IMR-90 (cell line): Measurements from ENCODE around the gene VLDLR. TPM values are rescaled to one million over a fixed set of nuclear protein-coding genes. Genes with fewer than 3 reads are reported as not detected.

ENCODE experiments used
- ATAC-seq: fragments of 200-7000 bp; cut with Tn5 transposase; 2 replicates; pipeline ENCODE4 v1.9.1; 2020; ENCODE audit warnings: low read depth, mild to moderate bottlenecking, moderate library complexity
- BruUV-seq: library from RNA; stranded (reverse); fragments of 400-500 nt; replicated peaks from 2 replicates; lab custom pipeline; 2021; lab: Mats Ljungman, UMichigan
- CTCF ChIA-PET: fragments of 300-600 bp; formaldehyde crosslinking; extraction: SDS; loops from one replicate; lab custom pipeline; 2021; ENCODE audit warnings: antibody characterized with exemption; lab: Yijun Ruan, JAX
- POLR2A ChIA-PET: fragments of 300-600 bp; sonication (Branson Sonifier 250); formaldehyde crosslinking; loops from one replicate; lab custom pipeline; 2022; ENCODE audit warnings: antibody characterized with exemption; ENCODE audit not compliant: unreplicated experiment; lab: Charles Lee
- DNase-seq: peaks from one replicate; pipeline ENCODE4 v3.0.0; 2013
- H2AFZ ChIP-seq: replicated peaks from 2 replicates; pipeline ENCODE3; 2013; ENCODE audit warnings: low read length, mild to moderate bottlenecking; ENCODE audit not compliant: poor library complexity
- H2AK5ac ChIP-seq: 2 replicates; pipeline ENCODE4 v1.6.1; 2013; ENCODE audit warnings: low read depth, low read length, inconsistent platforms
- H2AK9ac ChIP-seq: replicated peaks from 2 replicates; pipeline ENCODE3; 2013; ENCODE audit warnings: mild to moderate bottlenecking, low read depth, low read length, moderate library complexity; ENCODE audit not compliant: poor library complexity
- H2BK120ac ChIP-seq: 2 replicates; pipeline ENCODE4 v1.6.1; 2013; ENCODE audit warnings: low read depth, low read length, inconsistent platforms
- H2BK15ac ChIP-seq: 3 replicates; pipeline ENCODE4 v1.6.1; 2013; ENCODE audit warnings: low read depth, low read length, inconsistent platforms
- H2BK20ac ChIP-seq: 2 replicates; pipeline ENCODE4 v1.6.1; 2013; ENCODE audit warnings: low read depth, mild to moderate bottlenecking, inconsistent platforms, low read length, moderate library complexity
- H2BK5ac ChIP-seq: 2 replicates; pipeline ENCODE4 v1.6.1; 2013; ENCODE audit warnings: mild to moderate bottlenecking, low read depth, low read length, inconsistent platforms; ENCODE audit not compliant: poor library complexity, severe bottlenecking
- H3K14ac ChIP-seq: replicated peaks from 2 replicates; pipeline ENCODE4 v1.6.1; 2013; ENCODE audit warnings: low read depth, low read length, inconsistent platforms
- H3K18ac ChIP-seq: 2 replicates; pipeline ENCODE4 v1.6.1; 2013; ENCODE audit warnings: low read depth, low read length, control low read depth
- H3K23ac ChIP-seq: 2 replicates; pipeline ENCODE4 v1.6.1; 2013; ENCODE audit warnings: low read depth, low read length, inconsistent platforms
- H3K27ac ChIP-seq: 2 replicates; pipeline ENCODE4 v1.5.1; 2013; ENCODE audit warnings: mild to moderate bottlenecking, control low read depth, low read length; ENCODE audit not compliant: insufficient read depth
- H3K27me3 ChIP-seq: 2 replicates; pipeline ENCODE4 v1.6.1; 2013; ENCODE audit warnings: low read length; ENCODE audit not compliant: control insufficient read depth, insufficient read depth
- H3K36me3 ChIP-seq: 2 replicates; pipeline ENCODE4 v1.6.1; 2013; ENCODE audit warnings: low read length, mixed read lengths; ENCODE audit not compliant: control insufficient read depth, insufficient read depth
- H3K4ac ChIP-seq: 2 replicates; pipeline ENCODE4 v1.6.1; 2013; ENCODE audit warnings: low read depth, low read length, inconsistent platforms
- H3K4me1 ChIP-seq: 2 replicates; pipeline ENCODE4 v1.6.1; 2013; ENCODE audit warnings: low read length, mixed read lengths; ENCODE audit not compliant: control insufficient read depth, insufficient read depth
- H3K4me2 ChIP-seq: 2 replicates; pipeline ENCODE4 v1.6.1; 2013; ENCODE audit warnings: low read depth, mild to moderate bottlenecking, control low read depth, low read length, moderate library complexity
- H3K4me3 ChIP-seq: 2 replicates; pipeline ENCODE4 v1.5.1; 2013; ENCODE audit warnings: low read depth, mild to moderate bottlenecking, control low read depth, low read length, moderate library complexity; ENCODE audit not compliant: insufficient read depth
- H3K56ac ChIP-seq: 2 replicates; pipeline ENCODE4 v1.6.1; 2013; ENCODE audit warnings: low read length, inconsistent platforms; ENCODE audit not compliant: insufficient read depth; ENCODE audit errors: extremely low read depth
- H3K79me1 ChIP-seq, 2 experiments: 2 replicates each; pipeline ENCODE4 v1.6.1; 2013; ENCODE audit warnings: low read length in 2 of 2, inconsistent platforms in 1 of 2, low read depth in 1 of 2
- H3K9ac ChIP-seq: 2 replicates; pipeline ENCODE4 v1.6.1; 2013; ENCODE audit warnings: low read depth, low read length, control low read depth
- H3K9me1 ChIP-seq: 2 replicates; pipeline ENCODE4 v1.6.1; 2013; ENCODE audit warnings: low read length, inconsistent platforms; ENCODE audit not compliant: insufficient read depth
- H3K9me3 ChIP-seq: 2 replicates; pipeline ENCODE4 v1.6.1; 2013; ENCODE audit warnings: low read length; ENCODE audit not compliant: control insufficient read depth, insufficient read depth
- H4K20me1 ChIP-seq: 2 replicates; pipeline ENCODE4 v1.6.1; 2013; ENCODE audit warnings: low read length, inconsistent platforms; ENCODE audit not compliant: insufficient read depth
- H4K5ac ChIP-seq: 2 replicates; pipeline ENCODE4 v1.6.1; 2013; ENCODE audit warnings: mild to moderate bottlenecking, low read depth, low read length, control low read depth
- H4K8ac ChIP-seq, 2 experiments: 2 replicates each; pipeline ENCODE4 v1.6.1; 2013; ENCODE audit warnings: low read depth in 2 of 2, low read length in 2 of 2, control low read depth in 1 of 2, inconsistent platforms in 1 of 2
- H4K91ac ChIP-seq: 2 replicates; pipeline ENCODE4 v1.6.1; 2013; ENCODE audit warnings: low read depth, low read length, inconsistent platforms; ENCODE audit not compliant: insufficient read depth
- BHLHE40 ChIP-seq: fragments of 150-350 bp; IDR thresholded peaks from 2 replicates; pipeline ENCODE4 v1.6.1; 2016; ENCODE audit warnings: mild to moderate bottlenecking, low read depth, low read length
- CHD1 ChIP-seq: IDR thresholded peaks from 2 replicates; pipeline ENCODE4 v1.6.1; 2012; ENCODE audit warnings: low read depth, low read length, improper control_type of control experiment
- CTCF ChIP-seq: conservative IDR thresholded peaks from 2 replicates; pipeline ENCODE4 v1.5.1; 2012; ENCODE audit warnings: mild to moderate bottlenecking, low read depth, low read length, improper control_type of control experiment
- ELK1 ChIP-seq: fragments of 150-350 bp; IDR thresholded peaks from 2 replicates; pipeline ENCODE4 v1.6.1; 2016; ENCODE audit warnings: low read depth, mild to moderate bottlenecking, low read length, moderate library complexity, borderline replicate concordance
- FOS ChIP-seq: fragments of 150-350 bp; IDR thresholded peaks from 2 replicates; pipeline ENCODE4 v1.6.1; 2016; ENCODE audit warnings: low read depth, low read length
- MAFK ChIP-seq: IDR thresholded peaks from 2 replicates; pipeline ENCODE4 v1.6.1; 2012; ENCODE audit warnings: low read depth, low read length, improper control_type of control experiment
- MXI1 ChIP-seq: IDR thresholded peaks from 2 replicates; pipeline ENCODE4 v1.6.1; 2012; ENCODE audit warnings: low read depth, mild to moderate bottlenecking, low read length, moderate library complexity, borderline replicate concordance
- NFE2L2 ChIP-seq: fragments of 150-350 bp; IDR thresholded peaks from 2 replicates; pipeline ENCODE4 v1.6.1; 2016; ENCODE audit warnings: low read depth, mild to moderate bottlenecking, low read length
- POLR2A ChIP-seq: IDR thresholded peaks from 2 replicates; pipeline ENCODE4 v1.6.1; 2012; ENCODE audit warnings: mild to moderate bottlenecking, low read depth, low read length
- RCOR1 ChIP-seq: IDR thresholded peaks from 2 replicates; pipeline ENCODE4 v1.6.1; 2012; ENCODE audit warnings: mild to moderate bottlenecking, low read length, improper control_type of control experiment; ENCODE audit not compliant: insufficient replicate concordance
- whole genome bisulfite sequencing, 2 experiments: methylation state at CpG; one replicate each; pipeline versions ENCODE4 v1.1.5 to v1.1.7; 2013; ENCODE audit warnings: missing lambda C conversion rate in 2 of 2; ENCODE audit not compliant: insufficient read length in 1 of 2; ENCODE audit errors: extremely low coverage in 2 of 2; 5-methylcytosine and 5-hydroxymethylcytosine counted together
- dilution Hi-C: fragments of 300-500 bp; cut with HindIII; formaldehyde crosslinking; loops from one replicate; pipeline ENCODE4 v1.14.3; 2018; ENCODE audit warnings: low sequenced_read_pairs; ENCODE audit not compliant: unreplicated experiment
- in situ Hi-C: fragments of 300-500 bp; cut with MboI; formaldehyde crosslinking; loops from 3 replicates; pipeline ENCODE4 v1.14.3; 2019; ENCODE audit warnings: low sequenced_read_pairs, inconsistent platforms, mixed read lengths
- intact Hi-C: fragments of 100-400 bp; cut with micrococcal nuclease; formaldehyde crosslinking; loops from 2 replicates; pipeline ENCODE4 v1.10.0; 2022
- polyA plus RNA-seq, 3 experiments: library from polyadenylated mRNA; depleted of rRNA; stranded (reverse); fragments of >200 nt; gene quantifications; 2 replicates each; pipeline ENCODE4 v1.2.3, GENCODE V29; 2012; ENCODE audit warnings: low replicate concordance in 1 of 3
- total RNA-seq: library from RNA; depleted of rRNA; stranded (reverse); fragments of >200 nt; gene quantifications from 2 replicates; pipeline ENCODE4 v1.2.3, GENCODE V29; 2012

VLDLR gene
- total and polyA plus RNA-seq, 2 of the 4 experiments (the other 2 are of a cell fraction): 9.0 to 10.2 TPM

- H3K4me3 ChIP-seq: no peak overlapping the region
- no TSS peak for BruUV-seq
- H4K91ac ChIP-seq: no peak overlapping the region
- peaks cover 0 to 34% of the 10 kb centered on the region in 2 experiments; a peak in 3 of 4 replicates for H3K79me1 ChIP-seq
- no peak for DNase-seq
- ChIA-PET POLR2A (no interaction called here), CTCF (no interaction called here)
- no peak overlapping the region for H2AFZ ChIP-seq
- peaks cover 15% of the 10 kb centered on the region for H3K36me3 ChIP-seq
- H3K27me3 ChIP-seq: no peaks in the 10 kb centered on the region
- H4K20me1 ChIP-seq: no peaks in the 10 kb centered on the region
- ATAC-seq: no peak
- H3K9ac ChIP-seq: no peak overlapping the region
- no peak overlapping the region for H4K8ac ChIP-seq
- no peak overlapping the region for H3K56ac ChIP-seq
- no CpG with 5 or more reads among the region's 2 CpGs for WGBS, 2 experiments
- no peak overlapping the region for H3K18ac ChIP-seq
- no peak overlapping the region for H3K14ac ChIP-seq
- no peak overlapping the region for H4K5ac ChIP-seq
- H2BK20ac ChIP-seq: no peak overlapping the region
- no peak overlapping the region for H2AK5ac ChIP-seq
- H2BK15ac ChIP-seq: no peak overlapping the region
- no peak overlapping the region for H2BK5ac ChIP-seq
- no peak overlapping the region for H2BK120ac ChIP-seq
- dilution Hi-C loops (no loop called here), intact Hi-C loops (no loop called here), in situ Hi-C loops (no loop called here)
- H3K4ac ChIP-seq: no peak overlapping the region
- no peaks in the 10 kb centered on the region; the same call in 1 of the 2 replicates for H3K4me1 ChIP-seq
- H2AK9ac ChIP-seq: no peak overlapping the region
- no peak overlapping the region for H3K23ac ChIP-seq
- H3K9me1 ChIP-seq: 0 out of 2 replicates have a peak, but pooled peaks cover 2% of the 10 kb centered on the region
- no peaks in the 10 kb centered on the region for H3K9me3 ChIP-seq
- H3K4me2 ChIP-seq: no peak overlapping the region
- no peak overlapping the region for H3K27ac ChIP-seq
- TF ChIP-seq BHLHE40: no peak
- no peak for TF ChIP-seq RCOR1
- TF ChIP-seq MAFK: no peak
- TF ChIP-seq NFE2L2: no peak
- no peak for TF ChIP-seq MXI1
- TF ChIP-seq CHD1: no peak
- TF ChIP-seq ELK1: no peak
- TF ChIP-seq POLR2A: no peak
- TF ChIP-seq FOS: no peak
- no peak for TF ChIP-seq CTCF
Measured at GRCh38 chr9:2635922-2636321, 14.3 kb downstream of the VLDLR start.
